Transverse colon (tissue), 4 donors: ENCODE data around the gene CIAO2A.

Experiments used
- CTCF ChIP-seq, 5 experiments: fragments of 200-600 bp in 3 of 5; fragments of 450-650 bp in 2 of 5; sonication (generic) in 3 of 5; IDR thresholded peaks; 1 replicate in 2 of 5; 2 replicates in 3 of 5; pipeline ENCODE4 v1.5.1; 2016 to 2017; ENCODE audit warnings: antibody characterized with exemption in 5 of 5, inconsistent platforms in 3 of 5, mild to moderate bottlenecking in 2 of 5, moderate library complexity in 1 of 5
- EP300 ChIP-seq: sonication (generic); formaldehyde crosslinking; IDR thresholded peaks from one replicate; pipeline ENCODE4 v1.6.1; 2017; ENCODE audit warnings: antibody characterized with exemption, low read depth
- POLR2A ChIP-seq: fragments of 450-650 bp; IDR thresholded peaks from one replicate; pipeline ENCODE4 v1.6.1; 2016; ENCODE audit warnings: antibody characterized with exemption, mild to moderate bottlenecking, moderate library complexity
- POLR2AphosphoS5 ChIP-seq, 3 donors: sonication (generic); formaldehyde crosslinking; IDR thresholded peaks; one replicate each; pipeline ENCODE4 v1.6.1; 2016; ENCODE audit warnings: antibody characterized with exemption in 3 of 3

- no peak for TF ChIP-seq CTCF (IDR thresholded peaks at IDR 0.05)
- no peak for TF ChIP-seq POLR2AphosphoS5 (IDR thresholded peaks at IDR 0.05)
- no peak for TF ChIP-seq POLR2A
- no peak for TF ChIP-seq EP300
These were observed 10.9 kb downstream of the CIAO2A start for GRCh38 chr15:64082757-64083156.
